Neural cell (in vitro differentiated cells): Measurements from ENCODE around the gene TRIM40.

Experiments
- EP300 ChIP-seq: fragments of 450-650 bp; conservative IDR thresholded peaks from 2 replicates; pipeline ENCODE4 v1.6.1; 2014; ENCODE audit warnings: antibody characterized with exemption, mild to moderate bottlenecking, moderate library complexity; ENCODE audit not compliant: poor library complexity, severe bottlenecking
- EZH2 ChIP-seq: fragments of 200-600, 300-800 bp; shearing (Covaris generic), sonication (generic); IDR thresholded peaks from 2 replicates; pipeline ENCODE4 v1.6.1; 2014; ENCODE audit warnings: antibody characterized with exemption, low read length, borderline replicate concordance, mild to moderate bottlenecking; ENCODE audit not compliant: insufficient read depth, poor library complexity, severe bottlenecking
- POLR2AphosphoS5 ChIP-seq: IDR thresholded peaks from 2 replicates; pipeline ENCODE4 v1.6.1; 2012
- RAD21 ChIP-seq: fragments of 450-650 bp; conservative IDR thresholded peaks from 2 replicates; pipeline ENCODE4 v1.6.1; 2014; ENCODE audit warnings: antibody characterized with exemption, mild to moderate bottlenecking, moderate library complexity
- SMC3 ChIP-seq: fragments of 450-650 bp; conservative IDR thresholded peaks from 2 replicates; pipeline ENCODE4 v1.6.1; 2014; ENCODE audit warnings: antibody characterized with exemption, mild to moderate bottlenecking, moderate library complexity; ENCODE audit not compliant: poor library complexity
- TF ChIP-seq, protein P1 (sequence below): fragments of 450-650 bp; IDR thresholded peaks from 2 replicates; pipeline ENCODE4 v1.5.1; 2014; ENCODE audit warnings: antibody characterized with exemption, mild to moderate bottlenecking, moderate library complexity; ENCODE audit not compliant: poor library complexity, severe bottlenecking

DNA sequence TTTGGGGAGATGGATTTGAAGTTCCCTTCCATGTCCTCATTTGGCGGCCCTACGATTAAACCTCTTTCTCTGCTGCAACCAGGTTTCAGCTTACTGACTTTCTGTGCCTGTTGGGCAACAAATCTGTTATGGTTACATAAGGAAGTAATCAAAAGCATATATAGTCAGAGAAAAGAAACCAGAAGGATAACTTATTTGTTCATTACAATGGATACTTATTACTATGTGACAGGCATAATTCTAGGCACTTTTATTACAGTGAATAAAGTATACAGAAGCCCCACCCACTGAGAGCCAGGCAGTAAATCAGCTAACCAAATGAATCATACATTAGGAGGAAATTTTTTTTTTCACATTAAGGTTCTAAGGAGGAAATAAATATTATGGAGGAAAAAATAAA, 13.4 kb upstream of the TRIM40 start:
- TF ChIP-seq EZH2 (no peak), EP300 (no peak), RAD21 (no peak), SMC3 (no peak), POLR2AphosphoS5 (no peak)
- TF ChIP-seq, protein P1, sequence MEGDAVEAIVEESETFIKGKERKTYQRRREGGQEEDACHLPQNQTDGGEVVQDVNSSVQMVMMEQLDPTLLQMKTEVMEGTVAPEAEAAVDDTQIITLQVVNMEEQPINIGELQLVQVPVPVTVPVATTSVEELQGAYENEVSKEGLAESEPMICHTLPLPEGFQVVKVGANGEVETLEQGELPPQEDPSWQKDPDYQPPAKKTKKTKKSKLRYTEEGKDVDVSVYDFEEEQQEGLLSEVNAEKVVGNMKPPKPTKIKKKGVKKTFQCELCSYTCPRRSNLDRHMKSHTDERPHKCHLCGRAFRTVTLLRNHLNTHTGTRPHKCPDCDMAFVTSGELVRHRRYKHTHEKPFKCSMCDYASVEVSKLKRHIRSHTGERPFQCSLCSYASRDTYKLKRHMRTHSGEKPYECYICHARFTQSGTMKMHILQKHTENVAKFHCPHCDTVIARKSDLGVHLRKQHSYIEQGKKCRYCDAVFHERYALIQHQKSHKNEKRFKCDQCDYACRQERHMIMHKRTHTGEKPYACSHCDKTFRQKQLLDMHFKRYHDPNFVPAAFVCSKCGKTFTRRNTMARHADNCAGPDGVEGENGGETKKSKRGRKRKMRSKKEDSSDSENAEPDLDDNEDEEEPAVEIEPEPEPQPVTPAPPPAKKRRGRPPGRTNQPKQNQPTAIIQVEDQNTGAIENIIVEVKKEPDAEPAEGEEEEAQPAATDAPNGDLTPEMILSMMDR, result no peak
